ENCODE results near the gene RERGL. TPM values are rescaled to one million over a fixed set of nuclear protein-coding genes. Genes with fewer than 3 reads are reported as not detected.

RERGL gene
- total RNA-seq, 1 experiment from 2014 or later: not detected

DNA sequence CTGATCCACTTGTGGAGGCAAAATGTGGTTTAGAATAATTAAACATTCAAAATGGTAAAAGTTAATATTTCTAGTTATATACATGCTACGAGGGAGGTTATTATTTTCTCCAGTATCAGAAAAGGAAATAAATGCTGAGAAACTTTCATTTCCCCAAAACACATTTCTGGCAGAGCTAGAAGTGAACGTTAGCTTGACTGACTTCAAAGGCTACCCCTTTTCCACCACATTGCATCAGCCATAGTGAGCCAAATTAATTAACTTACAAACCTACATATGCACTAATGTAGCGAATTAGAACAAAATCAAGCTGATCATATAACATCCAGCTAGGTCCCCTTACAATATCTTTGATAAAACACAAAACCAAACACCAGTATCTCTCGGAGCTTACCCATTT lies 49.3 kb upstream of the RERGL start:
- Histone ChIP-seq H2AFZ (ENCODE audit: low read depth, low read length, poor library complexity, severe bottlenecking) (no peak overlapping the region), H3K4me2 (ENCODE audit: low read length) (no peak overlapping the region), H3K9ac (ENCODE audit: low read length) (no peak overlapping the region), H3K9me2 (ENCODE audit: insufficient read depth) (no peaks in the 10 kb centered on the region), H3K27ac (ENCODE audit: low read depth, low read length) (no peak overlapping the region), H4K20me1 (ENCODE audit: insufficient read depth) (no peaks in the 10 kb centered on the region), H3K27me3 (ENCODE audit: insufficient read depth, low read length) (no peaks in the 10 kb centered on the region), H3K36me3 (ENCODE audit: control insufficient read depth in 1 of 2, insufficient read depth in 2 of 2, low read length in 2 of 2) (no peaks in the 10 kb centered on the region), H3K4me3 (replicated peaks in 1 of 2; ENCODE audit: low read depth in 1 of 2, low read length in 2 of 2) (no peak overlapping the region), H3K9me3 (ENCODE audit: control insufficient read depth in 1 of 2, insufficient read depth in 1 of 2, low read depth in 1 of 2, low read length in 2 of 2) (no peaks in the 10 kb centered on the region), H3K4me1 (ENCODE audit: control insufficient read depth in 1 of 2, insufficient read depth in 2 of 2, low read length in 2 of 2) (peaks cover 0 to 8% of the 10 kb centered on the region in 2 experiments; a peak in 2 of 4 replicates), H3K79me2 (ENCODE audit: insufficient read depth, low read length) (no peaks in the 10 kb centered on the region)
- ChIA-PET POLR2A (no interaction called here), RAD21 (ENCODE audit: low non-redundant PET in 1 of 2, low total read pairs in 2 of 2, uncharacterized antibody in 2 of 2, unreplicated experiment in 2 of 2) (no interaction called here), CTCF (interaction anchor here (0.6 to 2.2 kb wide), 4 partner anchors 13 to 180 kb away, joined by 3 to 13 read pairs (median 8); no protein-coding TSS in a partner anchor)
- DNase-seq (ENCODE audit: low read depth, low spot score): no peak
- TF ChIP-seq TCF7L2 (IDR thresholded peaks at IDR 0.05; ENCODE audit: borderline replicate concordance, extremely low read depth, insufficient read depth, insufficient read length): no peak
- no peak for TF ChIP-seq POLR2AphosphoS5 (IDR thresholded peaks at IDR 0.05; ENCODE audit: low read depth, low read length)
- TF ChIP-seq FOSL1 (IDR thresholded peaks at IDR 0.05; ENCODE audit: low read depth): no peak
- TF ChIP-seq, protein P1, sequence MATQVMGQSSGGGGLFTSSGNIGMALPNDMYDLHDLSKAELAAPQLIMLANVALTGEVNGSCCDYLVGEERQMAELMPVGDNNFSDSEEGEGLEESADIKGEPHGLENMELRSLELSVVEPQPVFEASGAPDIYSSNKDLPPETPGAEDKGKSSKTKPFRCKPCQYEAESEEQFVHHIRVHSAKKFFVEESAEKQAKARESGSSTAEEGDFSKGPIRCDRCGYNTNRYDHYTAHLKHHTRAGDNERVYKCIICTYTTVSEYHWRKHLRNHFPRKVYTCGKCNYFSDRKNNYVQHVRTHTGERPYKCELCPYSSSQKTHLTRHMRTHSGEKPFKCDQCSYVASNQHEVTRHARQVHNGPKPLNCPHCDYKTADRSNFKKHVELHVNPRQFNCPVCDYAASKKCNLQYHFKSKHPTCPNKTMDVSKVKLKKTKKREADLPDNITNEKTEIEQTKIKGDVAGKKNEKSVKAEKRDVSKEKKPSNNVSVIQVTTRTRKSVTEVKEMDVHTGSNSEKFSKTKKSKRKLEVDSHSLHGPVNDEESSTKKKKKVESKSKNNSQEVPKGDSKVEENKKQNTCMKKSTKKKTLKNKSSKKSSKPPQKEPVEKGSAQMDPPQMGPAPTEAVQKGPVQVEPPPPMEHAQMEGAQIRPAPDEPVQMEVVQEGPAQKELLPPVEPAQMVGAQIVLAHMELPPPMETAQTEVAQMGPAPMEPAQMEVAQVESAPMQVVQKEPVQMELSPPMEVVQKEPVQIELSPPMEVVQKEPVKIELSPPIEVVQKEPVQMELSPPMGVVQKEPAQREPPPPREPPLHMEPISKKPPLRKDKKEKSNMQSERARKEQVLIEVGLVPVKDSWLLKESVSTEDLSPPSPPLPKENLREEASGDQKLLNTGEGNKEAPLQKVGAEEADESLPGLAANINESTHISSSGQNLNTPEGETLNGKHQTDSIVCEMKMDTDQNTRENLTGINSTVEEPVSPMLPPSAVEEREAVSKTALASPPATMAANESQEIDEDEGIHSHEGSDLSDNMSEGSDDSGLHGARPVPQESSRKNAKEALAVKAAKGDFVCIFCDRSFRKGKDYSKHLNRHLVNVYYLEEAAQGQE (IDR thresholded peaks at IDR 0.05; ENCODE audit: low read depth): no peak
- TF ChIP-seq ELF1 (IDR thresholded peaks at IDR 0.05; ENCODE audit: borderline replicate concordance, low read depth): no peak
- no peak for TF ChIP-seq EZH2phosphoT487 (IDR thresholded peaks at IDR 0.05; ENCODE audit: borderline replicate concordance)
- TF ChIP-seq POLR2A (IDR thresholded peaks at IDR 0.05; ENCODE audit: borderline replicate concordance, extremely low read depth, insufficient read depth, insufficient read length): no peak
- TF ChIP-seq SIN3A (IDR thresholded peaks at IDR 0.05; ENCODE audit: low read depth): no peak
- no peak for TF ChIP-seq ZFX (IDR thresholded peaks at IDR 0.05)
- TF ChIP-seq RAD21 (IDR thresholded peaks at IDR 0.05; ENCODE audit: low read depth): no peak
- no peak for TF ChIP-seq CEBPB (IDR thresholded peaks at IDR 0.05; ENCODE audit: low read depth)
- intact Hi-C loops (cut with micrococcal nuclease): no loop called here
- no peak for ATAC-seq
- BruUV-seq (replicated peaks): no TSS peak
